ENCODE data around the gene TXNRD1. TPM values are rescaled to one million over a fixed set of nuclear protein-coding genes. Genes with fewer than 3 reads are reported as not detected.

Gene TXNRD1
- total RNA-seq, 2 donors from 2014 or later, result 83.4 to 144 TPM

GRCh38 chr12:104190641-104191176, 24.9 kb upstream of the TXNRD1 start:
- H3K4me1 ChIP-seq (ENCODE audit: control insufficient read depth, insufficient read depth, low read length), result no peaks in the 10 kb centered on the region
- Mint-ChIP-seq H3K4me1 (no peaks in the 10 kb centered on the region), H3K36me3 (ENCODE audit: low read depth) (no peaks in the 10 kb centered on the region), H3K27ac (no peak overlapping the region), H3K9me3 (peaks cover 18% of the 10 kb centered on the region), H3K4me3 (no peak overlapping the region), H3K27me3 (ENCODE audit: insufficient read depth) (peaks cover 7% of the 10 kb centered on the region)
- H3K36me3 ChIP-seq (ENCODE audit: control insufficient read depth, insufficient read depth, low read length), result no peaks in the 10 kb centered on the region
- H3K4me3 ChIP-seq (ENCODE audit: low read length), result no peak overlapping the region
- no peaks in the 10 kb centered on the region for H3K27me3 ChIP-seq (ENCODE audit: control insufficient read depth, insufficient read depth, low read length, poor library complexity, severe bottlenecking)
- no peak for DNase-seq
- TF ChIP-seq CTCF (conservative IDR thresholded peaks at IDR 0.05), result no peak
- no peaks in the 10 kb centered on the region for H3K9me3 ChIP-seq (ENCODE audit: control insufficient read depth, low read length)
- no peak overlapping the region for H3K27ac ChIP-seq (ENCODE audit: low read depth, low read length)
- 95 to 100% methylated on average over 2 to 3 of the region's 3 CpGs for WGBS, 2 experiments (ENCODE audit: insufficient coverage in 1 of 2, insufficient read length in 1 of 2)
- no peak overlapping the region for H3K9ac ChIP-seq (ENCODE audit: extremely low read depth, low read length, poor library complexity, severe bottlenecking)

GRCh38 chr12:104197264-104197663, 18.3 kb upstream of the TXNRD1 start:
- Histone ChIP-seq H3K9me3 (ENCODE audit: control insufficient read depth, low read length) (peaks cover 12% of the 10 kb centered on the region), H3K4me3 (ENCODE audit: low read length) (no peak overlapping the region), H3K4me1 (ENCODE audit: control insufficient read depth, insufficient read depth, low read length) (no peaks in the 10 kb centered on the region), H3K9ac (ENCODE audit: extremely low read depth, low read length, poor library complexity, severe bottlenecking) (no peak overlapping the region), H3K27ac (ENCODE audit: low read depth, low read length) (no peak overlapping the region), H3K27me3 (ENCODE audit: control insufficient read depth, insufficient read depth, low read length, poor library complexity, severe bottlenecking) (no peaks in the 10 kb centered on the region), H3K36me3 (ENCODE audit: control insufficient read depth, insufficient read depth, low read length) (no peaks in the 10 kb centered on the region)
- Mint-ChIP-seq H3K36me3 (ENCODE audit: low read depth) (peaks cover 3% of the 10 kb centered on the region), H3K9me3 (peaks cover 12% of the 10 kb centered on the region), H3K4me1 (no peaks in the 10 kb centered on the region), H3K27ac (no peak overlapping the region), H3K27me3 (ENCODE audit: insufficient read depth) (peaks cover 9% of the 10 kb centered on the region), H3K4me3 (no peak overlapping the region)
- no peak for TF ChIP-seq CTCF (conservative IDR thresholded peaks at IDR 0.05)
- WGBS, 2 experiments (ENCODE audit: insufficient coverage in 1 of 2, insufficient read length in 1 of 2), result 63 to 100% methylated on average over 1 of the region's 2 CpGs
- no peak for DNase-seq

GRCh38 chr12:104199964-104200363, 15.6 kb upstream of the TXNRD1 start:
- Histone ChIP-seq H3K9me3 (ENCODE audit: control insufficient read depth, low read length) (peaks cover 12% of the 10 kb centered on the region), H3K27me3 (ENCODE audit: control insufficient read depth, insufficient read depth, low read length, poor library complexity, severe bottlenecking) (no peaks in the 10 kb centered on the region), H3K4me3 (ENCODE audit: low read length) (no peak overlapping the region), H3K36me3 (ENCODE audit: control insufficient read depth, insufficient read depth, low read length) (no peaks in the 10 kb centered on the region), H3K9ac (ENCODE audit: extremely low read depth, low read length, poor library complexity, severe bottlenecking) (no peak overlapping the region), H3K4me1 (ENCODE audit: control insufficient read depth, insufficient read depth, low read length) (no peaks in the 10 kb centered on the region), H3K27ac (ENCODE audit: low read depth, low read length) (no peak overlapping the region)
- peaks cover 12% of the 10 kb centered on the region for H3K9me3 Mint-ChIP-seq
- peaks cover 7% of the 10 kb centered on the region for H3K27me3 Mint-ChIP-seq (ENCODE audit: insufficient read depth)
- TF ChIP-seq CTCF (conservative IDR thresholded peaks at IDR 0.05), result no peak
- DNase-seq, result no peak
- 86 to 90% methylated on average over 1 to 2 of the region's 2 CpGs for WGBS, 2 experiments (ENCODE audit: insufficient coverage in 1 of 2, insufficient read length in 1 of 2)
- H3K27ac Mint-ChIP-seq, result no peak overlapping the region
- H3K4me1 Mint-ChIP-seq, result peaks cover 3% of the 10 kb centered on the region
- H3K36me3 Mint-ChIP-seq (ENCODE audit: low read depth), result peaks cover 3% of the 10 kb centered on the region
- no peak overlapping the region for H3K4me3 Mint-ChIP-seq
